Type B pancreatic cell (in vitro differentiated cells): ENCODE results near the gene CD1C. TPM values are rescaled to one million over a fixed set of nuclear protein-coding genes. Genes with fewer than 3 reads are reported as not detected.

Experiments
- DNase-seq: peaks from one replicate; pipeline ENCODE4 v3.0.0; 2021; ENCODE audit warnings: mixed read lengths; ENCODE audit not compliant: unreplicated experiment; ENCODE audit errors: extremely low spot score
- H3K27ac Mint-ChIP-seq: 2 replicates; pipeline ENCODE4 v1.8.0; 2021; ENCODE audit warnings: mild to moderate bottlenecking, mixed read lengths
- H3K27me3 Mint-ChIP-seq: 2 replicates; pipeline ENCODE4 v1.8.0; 2021; ENCODE audit warnings: mixed read lengths
- H3K36me3 Mint-ChIP-seq: 2 replicates; pipeline ENCODE4 v1.8.0; 2021; ENCODE audit warnings: mixed read lengths
- H3K4me1 Mint-ChIP-seq: one replicate; pipeline ENCODE4 v1.8.0; 2021; ENCODE audit warnings: mixed read lengths; ENCODE audit not compliant: unreplicated experiment
- H3K4me3 Mint-ChIP-seq: 2 replicates; pipeline ENCODE4 v1.8.0; 2021; ENCODE audit warnings: mild to moderate bottlenecking, mixed read lengths
- H3K9me3 Mint-ChIP-seq: 2 replicates; pipeline ENCODE4 v1.8.0; 2021; ENCODE audit warnings: mixed read lengths
- long read RNA-seq: library from polyadenylated mRNA; unstranded; transcript quantifications from one replicate; pipeline ENCODE4 v2.0.0, GENCODE V29; 2020
- total RNA-seq: library from RNA; stranded (reverse); gene quantifications from 2 replicates; pipeline ENCODE4 v1.2.1, GENCODE V29; 2021; ENCODE audit warnings: low replicate concordance
- TF ChIP-seq, protein P1 (sequence below): fragments of 200-600 bp; sonication (generic); conservative IDR thresholded peaks from 2 replicates; pipeline ENCODE4 v1.5.0; 2021; ENCODE audit warnings: antibody characterized with exemption, mild to moderate bottlenecking

Gene CD1C
- not detected in 2 replicates for total RNA-seq
- long read RNA-seq = 0 reads

DNA sequence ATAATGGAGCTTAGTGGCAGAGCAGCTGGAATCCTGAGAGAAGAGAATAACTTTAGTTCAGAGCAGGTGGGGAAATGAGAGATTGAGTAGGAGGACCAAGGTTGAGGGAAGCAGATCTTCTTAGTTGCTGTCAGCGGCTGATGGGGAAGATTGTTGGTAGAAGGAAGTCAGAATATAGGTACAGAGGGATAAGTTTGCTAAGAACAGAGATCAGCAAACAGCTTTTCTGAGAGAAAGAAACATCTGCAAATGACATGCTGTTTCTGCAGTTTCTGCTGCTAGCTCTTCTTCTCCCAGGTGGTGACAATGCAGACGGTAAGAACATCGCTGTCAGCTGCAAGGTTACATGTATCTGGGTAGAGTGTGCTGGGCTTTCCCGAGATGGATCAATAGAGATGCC is at the start of gene CD1C:
TSS of gene CD1C (plus strand) at position 113 of the 400 bp plus-strand sequence. CDS start at position 255, 142 bp downstream.
- Mint-ChIP-seq H3K27ac (no peak within 1 kb of the TSS), H3K4me1 (no peaks in the 10 kb centered on the region), H3K9me3 (no peaks in the 10 kb centered on the region), H3K36me3 (no peaks in the 10 kb centered on the region), H3K4me3 (no peak within 1 kb of the TSS), H3K27me3 (peaks cover 7% of the 10 kb centered on the region)
- TF ChIP-seq, protein P1, sequence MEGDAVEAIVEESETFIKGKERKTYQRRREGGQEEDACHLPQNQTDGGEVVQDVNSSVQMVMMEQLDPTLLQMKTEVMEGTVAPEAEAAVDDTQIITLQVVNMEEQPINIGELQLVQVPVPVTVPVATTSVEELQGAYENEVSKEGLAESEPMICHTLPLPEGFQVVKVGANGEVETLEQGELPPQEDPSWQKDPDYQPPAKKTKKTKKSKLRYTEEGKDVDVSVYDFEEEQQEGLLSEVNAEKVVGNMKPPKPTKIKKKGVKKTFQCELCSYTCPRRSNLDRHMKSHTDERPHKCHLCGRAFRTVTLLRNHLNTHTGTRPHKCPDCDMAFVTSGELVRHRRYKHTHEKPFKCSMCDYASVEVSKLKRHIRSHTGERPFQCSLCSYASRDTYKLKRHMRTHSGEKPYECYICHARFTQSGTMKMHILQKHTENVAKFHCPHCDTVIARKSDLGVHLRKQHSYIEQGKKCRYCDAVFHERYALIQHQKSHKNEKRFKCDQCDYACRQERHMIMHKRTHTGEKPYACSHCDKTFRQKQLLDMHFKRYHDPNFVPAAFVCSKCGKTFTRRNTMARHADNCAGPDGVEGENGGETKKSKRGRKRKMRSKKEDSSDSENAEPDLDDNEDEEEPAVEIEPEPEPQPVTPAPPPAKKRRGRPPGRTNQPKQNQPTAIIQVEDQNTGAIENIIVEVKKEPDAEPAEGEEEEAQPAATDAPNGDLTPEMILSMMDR = no peak
- no peak for DNase-seq

DNA sequence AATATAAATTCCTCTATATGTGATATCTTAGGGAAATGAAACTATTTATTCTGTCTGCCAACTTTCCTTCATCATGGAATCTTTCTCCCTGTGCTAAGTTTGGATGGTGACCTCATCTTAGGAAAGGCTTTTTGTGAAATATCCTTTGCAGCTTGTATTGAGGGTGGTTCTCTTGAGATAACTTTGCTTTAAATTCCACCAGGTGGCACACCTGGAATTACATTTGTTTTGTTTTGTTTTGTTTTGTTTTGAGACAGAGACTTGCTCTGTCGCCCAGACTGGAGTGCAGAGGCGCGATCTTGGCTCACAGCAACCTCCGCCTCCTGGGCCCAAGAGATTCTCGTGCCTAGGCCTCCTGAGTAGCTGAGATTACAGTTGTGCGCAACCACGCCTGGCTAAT is 43.1 kb upstream of the CD1C start:
- H3K27ac Mint-ChIP-seq = no peak overlapping the region
- H3K4me1 Mint-ChIP-seq = no peaks in the 10 kb centered on the region
- peaks cover 6% of the 10 kb centered on the region for H3K27me3 Mint-ChIP-seq
- no peaks in the 10 kb centered on the region for H3K36me3 Mint-ChIP-seq
- no peaks in the 10 kb centered on the region for H3K9me3 Mint-ChIP-seq
- TF ChIP-seq, protein P1 = no peak
- H3K4me3 Mint-ChIP-seq = no peak overlapping the region
- no peak for DNase-seq

DNA sequence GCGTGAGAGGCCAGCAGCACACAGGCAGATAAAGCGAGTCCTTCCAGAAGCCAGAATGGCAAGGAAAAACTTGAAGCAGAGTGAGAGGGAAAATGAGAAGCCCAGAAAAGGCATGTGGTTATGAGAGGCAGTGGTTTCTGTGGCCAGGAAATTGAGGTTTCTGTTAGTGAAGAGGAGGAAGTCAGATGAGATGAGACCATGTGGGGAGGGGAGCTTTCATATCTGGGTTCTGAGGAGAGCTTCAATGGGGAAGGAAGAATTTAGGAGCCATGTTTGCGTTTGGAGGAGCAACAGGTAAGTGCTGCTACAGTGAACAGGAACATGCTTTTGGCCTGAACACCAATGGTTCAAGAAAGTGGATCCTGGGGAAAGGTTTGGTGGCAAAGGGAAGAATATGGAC is 41.6 kb upstream of the CD1C start:
- Mint-ChIP-seq H3K4me3 (no peak overlapping the region), H3K9me3 (no peaks in the 10 kb centered on the region), H3K4me1 (no peaks in the 10 kb centered on the region), H3K27me3 (peaks cover 6% of the 10 kb centered on the region), H3K27ac (no peak overlapping the region), H3K36me3 (no peaks in the 10 kb centered on the region)
- TF ChIP-seq, protein P1 = no peak
- no peak for DNase-seq

DNA sequence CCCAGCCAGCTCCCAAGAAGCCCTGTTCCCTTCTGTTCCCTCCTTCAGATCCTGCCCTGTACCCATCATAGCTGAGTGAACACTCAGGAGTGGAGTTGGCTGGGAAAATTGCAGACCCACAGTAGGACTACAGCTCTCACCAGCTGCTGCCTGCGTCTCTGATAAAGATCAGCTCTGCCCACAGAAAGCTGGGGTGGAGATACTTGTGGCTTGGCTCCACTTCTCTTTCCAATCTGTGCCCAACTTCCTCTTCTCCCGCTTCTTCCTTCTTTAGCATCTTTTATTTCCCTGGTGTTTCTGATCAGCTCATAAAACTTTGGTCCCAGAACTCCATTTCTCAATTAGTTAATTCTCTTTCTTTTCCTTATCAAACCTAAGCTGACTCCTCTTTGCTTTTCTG is 41.0 kb upstream of the CD1C start:
- H3K4me1 Mint-ChIP-seq = no peaks in the 10 kb centered on the region
- H3K9me3 Mint-ChIP-seq = no peaks in the 10 kb centered on the region
- H3K27ac Mint-ChIP-seq = no peak overlapping the region
- DNase-seq = no peak
- TF ChIP-seq, protein P1 = no peak
- H3K36me3 Mint-ChIP-seq = no peaks in the 10 kb centered on the region
- H3K4me3 Mint-ChIP-seq = no peak overlapping the region
- peaks cover 6% of the 10 kb centered on the region for H3K27me3 Mint-ChIP-seq

DNA sequence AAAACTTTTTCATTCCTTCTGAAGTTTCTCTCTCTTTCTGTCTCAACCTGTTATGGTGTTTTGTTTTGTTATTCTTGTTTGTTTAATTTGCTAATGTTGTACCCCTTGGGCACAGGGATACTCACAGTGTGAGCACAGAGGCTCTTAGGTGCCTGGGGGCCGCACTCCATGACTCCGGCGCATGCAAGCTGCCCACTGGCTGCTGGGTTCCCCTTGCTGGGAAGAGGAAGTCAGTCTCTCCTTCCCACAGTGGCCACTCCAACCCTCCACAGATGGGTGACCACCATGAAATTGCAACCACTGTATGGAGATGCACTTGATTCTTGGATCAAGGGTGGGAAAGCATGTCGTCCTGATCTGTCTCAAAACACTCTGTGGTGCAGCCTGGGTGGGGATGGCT is 40.1 kb upstream of the CD1C start:
- Mint-ChIP-seq H3K4me1 (no peaks in the 10 kb centered on the region), H3K27me3 (peaks cover 6% of the 10 kb centered on the region), H3K4me3 (no peak overlapping the region), H3K27ac (no peak overlapping the region), H3K36me3 (no peaks in the 10 kb centered on the region), H3K9me3 (no peaks in the 10 kb centered on the region)
- DNase-seq = no peak
- TF ChIP-seq, protein P1 = no peak

DNA sequence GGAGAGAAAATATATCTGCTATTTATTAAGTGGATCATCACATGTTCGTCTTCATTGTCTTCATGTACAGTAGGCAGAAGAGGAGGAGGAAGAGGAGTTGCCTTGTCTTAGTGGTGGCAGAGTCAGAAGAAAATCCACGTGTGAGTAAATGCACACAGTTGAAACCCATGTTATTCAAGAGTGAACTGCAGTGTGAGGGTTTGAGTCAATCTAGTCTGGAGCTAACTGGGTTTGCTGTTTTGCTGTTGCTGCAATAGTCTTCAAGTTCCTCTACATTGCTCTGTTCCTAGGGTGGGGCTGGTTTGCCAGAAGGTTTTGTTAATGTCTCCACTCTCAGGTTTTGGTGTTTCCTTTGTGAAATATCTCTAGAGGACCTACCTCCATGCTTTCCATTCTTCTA is 38.6 kb upstream of the CD1C start:
- H3K9me3 Mint-ChIP-seq = no peaks in the 10 kb centered on the region
- DNase-seq = no peak
- H3K36me3 Mint-ChIP-seq = no peaks in the 10 kb centered on the region
- no peaks in the 10 kb centered on the region for H3K4me1 Mint-ChIP-seq
- peaks cover 6% of the 10 kb centered on the region for H3K27me3 Mint-ChIP-seq
- no peak overlapping the region for H3K4me3 Mint-ChIP-seq
- TF ChIP-seq, protein P1 = no peak
- no peak overlapping the region for H3K27ac Mint-ChIP-seq
